Sciatic nerve (tissue), 2 donors: ENCODE data around the gene CCDC85C. TPM values are rescaled to one million over a fixed set of nuclear protein-coding genes. Genes with fewer than 3 reads are reported as not detected.

Source experiments
- ATAC-seq: fragments of 200-7000 bp; cut with Tn5 transposase; one replicate; pipeline ENCODE4 v1.9.1; 2020; ENCODE audit warnings: mild to moderate bottlenecking, moderate library complexity
- DNase-seq: peaks from one replicate; pipeline ENCODE4 v3.0.0-alpha.2; 2020; ENCODE audit warnings: low spot score
- intact Hi-C: fragments of 100-400 bp; cut with DNase I; formaldehyde crosslinking; loops from one replicate; pipeline ENCODE4 v1.14.2; 2022
- total RNA-seq: library from RNA; stranded (reverse); fragmentation: NEBNext Ultra II Directional; extraction: Animal tissue kit (Norgen Biotek cat#: 25700); gene quantifications from one replicate; pipeline ENCODE4 v1.2.1, GENCODE V29; 2021
- donor health status: DM: no; HTN: no; CAD: no.
- donor health status: DM: no; HTN: no; CAD: no.

The CCDC85C gene
- total RNA-seq, 1 donor from 2014 or later: 9.0 TPM

GRCh38 chr14:99478128-99478527, 125.9 kb downstream of the CCDC85C start:
- ATAC-seq: no peak
- intact Hi-C loops: no loop called here
- DNase-seq: no peak

- intact Hi-C loops: no loop called here
- ATAC-seq (no peak), DNase-seq (no peak)
These were observed 127.1 kb downstream of the CCDC85C start for GRCh38 chr14:99476864-99477263.

- ATAC-seq: no peak
- no peak for DNase-seq
- intact Hi-C loops: no loop called here
These were observed 128.3 kb downstream of the CCDC85C start for GRCh38 chr14:99475660-99476059.

GRCh38 chr14:99475179-99475578, 128.8 kb downstream of the CCDC85C start:
- intact Hi-C loops: no loop called here
- no peak for DNase-seq
- no peak for ATAC-seq

- intact Hi-C loops: no loop called here
- ATAC-seq (no peak), DNase-seq (no peak)
These were observed 130.5 kb downstream of the CCDC85C start for GRCh38 chr14:99473458-99473857.

- ATAC-seq (no peak), DNase-seq (no peak)
These were observed 131.1 kb downstream of the CCDC85C start for GRCh38 chr14:99472937-99473336.

GRCh38 chr14:99471731-99472130, 132.3 kb downstream of the CCDC85C start:
- intact Hi-C loops: no loop called here
- no peak for DNase-seq
- ATAC-seq: no peak

More at GRCh38 chr14:99472937-99473336, 131.1 kb downstream of the CCDC85C start:
- intact Hi-C loops: no loop called here

GRCh38 chr14:99468836-99469592, 135.0 kb downstream of the CCDC85C start:
- no peak for DNase-seq
- intact Hi-C loops: no loop called here
- ATAC-seq: no peak

- intact Hi-C loops: no loop called here
- ATAC-seq (no peak), DNase-seq (no peak)
These were observed 135.9 kb downstream of the CCDC85C start for GRCh38 chr14:99468081-99468480.

GRCh38 chr14:99467336-99468078, 136.5 kb downstream of the CCDC85C start:
- intact Hi-C loops: no loop called here
- ATAC-seq: no peak

GRCh38 chr14:99466758-99467157, 137.2 kb downstream of the CCDC85C start:
- ATAC-seq: no peak
- intact Hi-C loops: no loop called here
- DNase-seq: no peak

More at GRCh38 chr14:99467336-99468078, 136.5 kb downstream of the CCDC85C start:
- DNase-seq: no peak

GRCh38 chr14:99465288-99465687, 138.7 kb downstream of the CCDC85C start:
- DNase-seq (no peak), ATAC-seq (no peak)
- intact Hi-C loops: no loop called here

- ATAC-seq: no peak
- intact Hi-C loops: no loop called here
- no peak for DNase-seq
These were observed 140.0 kb downstream of the CCDC85C start for GRCh38 chr14:99463974-99464373.

GRCh38 chr14:99462210-99462609, 141.8 kb downstream of the CCDC85C start:
- intact Hi-C loops: no loop called here
- DNase-seq (no peak), ATAC-seq (no peak)

GRCh38 chr14:99461411-99462085, 142.5 kb downstream of the CCDC85C start:
- no peak for DNase-seq
- intact Hi-C loops: no loop called here
- no peak for ATAC-seq

GRCh38 chr14:99460793-99461192, 143.2 kb downstream of the CCDC85C start:
- ATAC-seq (no peak), DNase-seq (no peak)
- intact Hi-C loops: no loop called here

GRCh38 chr14:99459481-99460100, 144.4 kb downstream of the CCDC85C start:
- DNase-seq: no peak
- intact Hi-C loops: no loop called here
- ATAC-seq: no peak

- DNase-seq: no peak
- no peak for ATAC-seq
- intact Hi-C loops: no loop called here
These were observed 149.8 kb downstream of the CCDC85C start for GRCh38 chr14:99454246-99454645.

- ATAC-seq (no peak), DNase-seq (no peak)
- intact Hi-C loops: no loop called here
These were observed 151.0 kb downstream of the CCDC85C start for GRCh38 chr14:99452968-99453367.
